Gastroesophageal sphincter (tissue), 3 donors: ENCODE measurements around the gene TRMT61A.

ENCODE experiments used
- POLR2A ChIP-seq, 2 donors: fragments of 450-650 bp; IDR thresholded peaks; one replicate each; pipeline ENCODE4 v1.6.1; 2017; ENCODE audit warnings: antibody characterized with exemption in 2 of 2, mild to moderate bottlenecking in 2 of 2, moderate library complexity in 1 of 2
- POLR2AphosphoS5 ChIP-seq: sonication (generic); formaldehyde crosslinking; IDR thresholded peaks from one replicate; pipeline ENCODE4 v1.6.1; 2017; ENCODE audit warnings: antibody characterized with exemption
- TF ChIP-seq, protein P1 (sequence below), 4 experiments: fragments of 200-600 bp in 2 of 4; fragments of 450-650 bp in 2 of 4; sonication (generic) in 1 of 4; IDR thresholded peaks; one replicate each; pipeline ENCODE4 v1.5.1; 2017 to 2019; ENCODE audit warnings: antibody characterized with exemption in 4 of 4, mild to moderate bottlenecking in 2 of 4, moderate library complexity in 2 of 4

DNA sequence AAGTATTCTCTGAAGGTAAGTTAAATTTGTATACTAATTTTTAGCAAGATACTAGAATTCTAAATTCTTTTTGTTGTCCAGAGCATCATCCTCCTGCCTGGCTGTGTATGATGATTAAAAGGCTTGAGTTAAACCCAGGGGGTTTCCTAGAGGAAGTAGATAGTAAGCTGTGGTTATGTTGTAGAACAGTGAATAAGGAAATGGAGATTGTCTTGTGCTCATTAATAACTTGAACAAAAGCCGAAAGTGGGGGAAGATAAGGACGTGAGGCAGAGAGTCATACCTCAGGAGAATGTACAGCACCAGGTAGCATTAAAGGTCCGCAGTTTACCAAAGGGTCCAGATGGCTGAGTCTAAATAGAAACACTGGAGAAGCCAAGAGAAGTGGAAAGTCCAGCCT, 48.4 kb upstream of the TRMT61A start:
- TF ChIP-seq, protein P1, sequence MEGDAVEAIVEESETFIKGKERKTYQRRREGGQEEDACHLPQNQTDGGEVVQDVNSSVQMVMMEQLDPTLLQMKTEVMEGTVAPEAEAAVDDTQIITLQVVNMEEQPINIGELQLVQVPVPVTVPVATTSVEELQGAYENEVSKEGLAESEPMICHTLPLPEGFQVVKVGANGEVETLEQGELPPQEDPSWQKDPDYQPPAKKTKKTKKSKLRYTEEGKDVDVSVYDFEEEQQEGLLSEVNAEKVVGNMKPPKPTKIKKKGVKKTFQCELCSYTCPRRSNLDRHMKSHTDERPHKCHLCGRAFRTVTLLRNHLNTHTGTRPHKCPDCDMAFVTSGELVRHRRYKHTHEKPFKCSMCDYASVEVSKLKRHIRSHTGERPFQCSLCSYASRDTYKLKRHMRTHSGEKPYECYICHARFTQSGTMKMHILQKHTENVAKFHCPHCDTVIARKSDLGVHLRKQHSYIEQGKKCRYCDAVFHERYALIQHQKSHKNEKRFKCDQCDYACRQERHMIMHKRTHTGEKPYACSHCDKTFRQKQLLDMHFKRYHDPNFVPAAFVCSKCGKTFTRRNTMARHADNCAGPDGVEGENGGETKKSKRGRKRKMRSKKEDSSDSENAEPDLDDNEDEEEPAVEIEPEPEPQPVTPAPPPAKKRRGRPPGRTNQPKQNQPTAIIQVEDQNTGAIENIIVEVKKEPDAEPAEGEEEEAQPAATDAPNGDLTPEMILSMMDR (IDR thresholded peaks at IDR 0.05), result no peak
- TF ChIP-seq POLR2A (IDR thresholded peaks at IDR 0.05), result no peak
- no peak for TF ChIP-seq POLR2AphosphoS5
